Uterus (tissue), 2 donors: ENCODE results near the gene STPG2.
"Not testable (repeated sequence)": the region's sequence is repeated elsewhere in the genome, so short reads cannot be mapped to it uniquely, and the experiment has no call there.

Experiments
- POLR2A ChIP-seq, 2 donors: fragments of 450-650 bp; IDR thresholded peaks; one replicate each; pipeline ENCODE4 v1.6.1; 2016; ENCODE audit warnings: antibody characterized with exemption in 2 of 2, mild to moderate bottlenecking in 1 of 2, moderate library complexity in 1 of 2
- TF ChIP-seq, protein P1 (sequence below), 4 experiments: fragments of 200-600 bp in 2 of 4; fragments of 450-650 bp in 2 of 4; sonication (generic) in 2 of 4; IDR thresholded peaks; one replicate each; pipeline ENCODE4 v1.5.1; 2016 to 2019; ENCODE audit warnings: antibody characterized with exemption in 4 of 4, mild to moderate bottlenecking in 2 of 4, moderate library complexity in 1 of 4

DNA sequence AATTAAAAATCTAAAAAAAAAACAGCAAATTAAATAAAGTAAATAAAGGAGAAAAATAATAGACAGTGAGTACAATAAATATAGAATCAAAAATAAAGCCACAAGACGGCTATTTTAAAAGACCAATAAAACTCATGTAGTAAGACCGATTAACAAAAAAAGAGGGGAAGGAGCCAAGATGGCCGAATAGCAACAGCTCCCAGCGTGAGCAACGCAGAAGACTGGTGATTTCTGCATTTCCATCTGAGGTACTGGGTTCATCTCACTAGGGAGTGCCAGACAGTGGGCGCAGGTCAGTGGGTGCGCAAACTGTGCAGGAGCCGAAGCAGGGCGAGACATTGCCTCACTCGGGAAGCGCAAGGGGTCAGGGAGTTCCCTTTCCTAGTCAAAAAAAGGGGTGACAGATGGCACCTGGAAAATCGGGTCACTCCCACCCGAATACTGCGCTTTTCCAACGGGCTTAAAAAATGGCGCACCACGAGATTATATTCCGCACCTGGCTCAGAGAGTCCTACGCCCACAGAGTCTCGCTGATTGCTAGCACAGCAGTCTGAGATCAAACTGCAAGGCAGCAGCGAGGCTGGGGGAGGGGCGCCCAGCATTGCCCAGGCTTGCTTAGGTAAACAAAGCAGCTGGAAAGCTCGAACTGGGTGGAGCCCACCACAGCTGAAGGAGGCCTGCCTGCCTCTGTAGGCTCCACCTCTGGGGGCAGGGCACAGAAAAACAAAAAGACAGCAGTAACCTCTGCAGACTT, 239.7 kb downstream of the STPG2 start:
- TF ChIP-seq, protein P1, sequence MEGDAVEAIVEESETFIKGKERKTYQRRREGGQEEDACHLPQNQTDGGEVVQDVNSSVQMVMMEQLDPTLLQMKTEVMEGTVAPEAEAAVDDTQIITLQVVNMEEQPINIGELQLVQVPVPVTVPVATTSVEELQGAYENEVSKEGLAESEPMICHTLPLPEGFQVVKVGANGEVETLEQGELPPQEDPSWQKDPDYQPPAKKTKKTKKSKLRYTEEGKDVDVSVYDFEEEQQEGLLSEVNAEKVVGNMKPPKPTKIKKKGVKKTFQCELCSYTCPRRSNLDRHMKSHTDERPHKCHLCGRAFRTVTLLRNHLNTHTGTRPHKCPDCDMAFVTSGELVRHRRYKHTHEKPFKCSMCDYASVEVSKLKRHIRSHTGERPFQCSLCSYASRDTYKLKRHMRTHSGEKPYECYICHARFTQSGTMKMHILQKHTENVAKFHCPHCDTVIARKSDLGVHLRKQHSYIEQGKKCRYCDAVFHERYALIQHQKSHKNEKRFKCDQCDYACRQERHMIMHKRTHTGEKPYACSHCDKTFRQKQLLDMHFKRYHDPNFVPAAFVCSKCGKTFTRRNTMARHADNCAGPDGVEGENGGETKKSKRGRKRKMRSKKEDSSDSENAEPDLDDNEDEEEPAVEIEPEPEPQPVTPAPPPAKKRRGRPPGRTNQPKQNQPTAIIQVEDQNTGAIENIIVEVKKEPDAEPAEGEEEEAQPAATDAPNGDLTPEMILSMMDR (IDR thresholded peaks at IDR 0.05): not testable (repeated sequence)
- TF ChIP-seq POLR2A (IDR thresholded peaks at IDR 0.05): not testable (repeated sequence)
